DOHH2 (cell line): ENCODE results near the gene RBBP8.

ENCODE experiments used
- H3F3A ChIP-seq: fragments of 200-600 bp; sonication (generic), shearing (Covaris generic); 2 replicates; pipeline ENCODE4 v1.6.0; 2016; ENCODE audit warnings: antibody characterized with exemption, mild to moderate bottlenecking; ENCODE audit not compliant: control insufficient read depth, insufficient read depth
- H3K27ac ChIP-seq: fragments of 200-600 bp; sonication (generic); 2 replicates; pipeline ENCODE4 v1.5.1; 2014; ENCODE audit warnings: low read depth, mild to moderate bottlenecking, low read length, moderate library complexity
- H3K27me3 ChIP-seq: fragments of 200-600 bp; sonication (generic); 2 replicates; pipeline ENCODE4 v1.6.1; 2014; ENCODE audit warnings: mild to moderate bottlenecking, low read length, mixed read lengths; ENCODE audit not compliant: control insufficient read depth
- H3K36me3 ChIP-seq: fragments of 200-600 bp; sonication (generic); 2 replicates; pipeline ENCODE4 v1.6.1; 2014; ENCODE audit warnings: mild to moderate bottlenecking, low read length, moderate library complexity, mixed read lengths; ENCODE audit not compliant: control insufficient read depth
- H3K4me1 ChIP-seq: fragments of 200-600 bp; sonication (generic); 2 replicates; pipeline ENCODE4 v1.6.1; 2014; ENCODE audit warnings: mild to moderate bottlenecking, low read length, mixed read lengths; ENCODE audit not compliant: control insufficient read depth
- H3K4me2 ChIP-seq: fragments of 200-600 bp; sonication (generic); 2 replicates; pipeline ENCODE4 v1.6.0; 2014; ENCODE audit warnings: mild to moderate bottlenecking, low read length, moderate library complexity
- H3K4me3 ChIP-seq: fragments of 200-600 bp; sonication (generic); 2 replicates; pipeline ENCODE4 v1.5.1; 2014; ENCODE audit warnings: mild to moderate bottlenecking, low read length, mixed read lengths
- H3K79me2 ChIP-seq: fragments of 200-600 bp; sonication (generic); 2 replicates; pipeline ENCODE4 v1.6.1; 2014; ENCODE audit warnings: mild to moderate bottlenecking, low read length, mixed read lengths; ENCODE audit not compliant: control insufficient read depth
- H3K9me2 ChIP-seq: fragments of 200-600 bp; sonication (generic); replicated peaks from 2 replicates; pipeline ENCODE4 v1.6.1; 2014; ENCODE audit warnings: mild to moderate bottlenecking, low read length, mixed read lengths; ENCODE audit not compliant: control insufficient read depth
- H3K9me3 ChIP-seq: fragments of 200-600 bp; sonication (generic); 2 replicates; pipeline ENCODE4 v1.6.1; 2014; ENCODE audit warnings: antibody characterized with exemption, low read length, mixed read lengths; ENCODE audit not compliant: control insufficient read depth, insufficient read depth
- H4K20me1 ChIP-seq: fragments of 200-600 bp; sonication (generic); 2 replicates; pipeline ENCODE4 v1.6.0; 2014; ENCODE audit warnings: low read depth, mild to moderate bottlenecking, antibody characterized with exemption, low read length, moderate library complexity; ENCODE audit not compliant: control insufficient read depth, insufficient read depth
- CTCF ChIP-seq: fragments of 200-600 bp; sonication (generic); IDR thresholded peaks from one replicate; pipeline ENCODE4 v1.5.1; 2014; ENCODE audit warnings: antibody characterized with exemption, mild to moderate bottlenecking, low read depth, low read length; ENCODE audit not compliant: poor library complexity, severe bottlenecking
- EZH2phosphoT487 ChIP-seq: fragments of 200-600 bp; sonication (generic); IDR thresholded peaks from 2 replicates; pipeline ENCODE4 v1.6.1; 2017; ENCODE audit warnings: borderline replicate concordance, mild to moderate bottlenecking, antibody characterized with exemption, low read length, moderate library complexity, mixed read lengths

Gene RBBP8

DNA sequence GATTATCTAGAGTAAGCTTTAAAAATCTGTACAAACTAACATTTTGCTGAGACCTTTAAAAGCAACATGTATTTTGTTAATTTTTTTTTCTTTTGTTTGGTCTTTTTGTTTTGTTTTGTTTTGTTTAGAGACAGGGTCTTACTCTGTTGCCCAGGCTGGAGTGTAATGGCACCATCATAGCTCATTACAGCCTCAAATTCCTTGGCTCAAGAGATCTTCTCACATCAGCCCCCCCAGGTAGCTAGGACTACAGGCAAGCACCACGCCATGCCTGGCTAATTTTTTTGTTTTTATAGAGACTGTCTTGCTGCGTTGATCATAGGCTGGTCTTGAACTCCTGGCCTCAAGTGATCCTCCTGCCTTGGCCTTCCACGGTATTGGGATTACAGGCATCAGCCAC, 23.1 kb downstream of the RBBP8 start:
- no peaks in the 10 kb centered on the region for H3K9me2 ChIP-seq
- no peak for TF ChIP-seq CTCF
- TF ChIP-seq EZH2phosphoT487, result no peak
- H3K9me3 ChIP-seq, result no peaks in the 10 kb centered on the region
- peaks cover 11% of the 10 kb centered on the region; the same call in 1 of the 2 replicates for H3K4me1 ChIP-seq
- H3K27me3 ChIP-seq, result no peaks in the 10 kb centered on the region
- H3K79me2 ChIP-seq, result peaks cover 61% of the 10 kb centered on the region
- H3K4me3 ChIP-seq, result no peak overlapping the region
- no peaks in the 10 kb centered on the region for H4K20me1 ChIP-seq
- H3K4me2 ChIP-seq, result no peak overlapping the region
- no peak overlapping the region for H3K27ac ChIP-seq
- peaks cover 88% of the 10 kb centered on the region for H3K36me3 ChIP-seq
- no peaks in the 10 kb centered on the region; the same call in 1 of the 2 replicates for H3F3A ChIP-seq

DNA sequence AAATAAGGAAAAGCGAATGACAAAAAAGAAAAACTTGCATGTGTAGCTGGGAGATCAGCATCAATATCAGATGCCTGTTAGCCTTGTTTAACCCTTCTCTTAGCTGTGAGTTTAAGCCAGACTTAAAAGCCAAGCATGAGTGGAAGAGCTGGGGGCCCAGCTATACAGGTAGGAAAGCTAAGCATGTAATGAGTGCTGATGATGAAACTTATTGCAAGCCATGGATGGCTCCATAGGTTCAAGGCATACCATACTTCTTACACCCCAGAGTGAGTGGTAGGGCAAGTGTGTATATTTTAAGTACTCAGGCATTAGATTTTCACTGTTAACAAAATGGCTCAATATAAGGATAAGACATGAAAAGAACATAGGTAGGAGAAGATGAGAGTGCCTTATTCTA, 28.0 kb downstream of the RBBP8 start:
- H3K27ac ChIP-seq, result no peak overlapping the region
- H3K27me3 ChIP-seq, result no peaks in the 10 kb centered on the region
- TF ChIP-seq EZH2phosphoT487, result no peak
- no peak for TF ChIP-seq CTCF
- H3K4me1 ChIP-seq, result no peaks in the 10 kb centered on the region
- H3K4me3 ChIP-seq, result no peak overlapping the region
- H3K36me3 ChIP-seq, result peaks cover 90% of the 10 kb centered on the region
- no peaks in the 10 kb centered on the region; the same call in 1 of the 2 replicates for H3F3A ChIP-seq
- no peak overlapping the region for H3K4me2 ChIP-seq
- H4K20me1 ChIP-seq, result peaks cover 7% of the 10 kb centered on the region; the same call in 1 of the 2 replicates
- H3K79me2 ChIP-seq, result peaks cover 83% of the 10 kb centered on the region
- no peaks in the 10 kb centered on the region for H3K9me3 ChIP-seq
- no peaks in the 10 kb centered on the region for H3K9me2 ChIP-seq

- Histone ChIP-seq H3F3A (no peaks in the 10 kb centered on the region; the same call in 1 of the 2 replicates), H3K36me3 (peaks cover 90% of the 10 kb centered on the region), H3K27ac (no peak overlapping the region), H3K9me2 (no peaks in the 10 kb centered on the region), H3K4me3 (no peak overlapping the region), H3K4me1 (no peaks in the 10 kb centered on the region), H4K20me1 (peaks cover 7% of the 10 kb centered on the region; the same call in 1 of the 2 replicates), H3K9me3 (no peaks in the 10 kb centered on the region), H3K4me2 (no peak overlapping the region), H3K79me2 (peaks cover 84% of the 10 kb centered on the region), H3K27me3 (no peaks in the 10 kb centered on the region)
- no peak for TF ChIP-seq CTCF
- no peak for TF ChIP-seq EZH2phosphoT487
Measured at GRCh38 chr18:22962004-22962403, 28.9 kb downstream of the RBBP8 start.
